CD4-positive, alpha-beta T cell treated with Interleukin-4 for 1 hour (primary cell): ENCODE measurements around the gene PEX1.
"Not testable (repeated sequence)": the region's sequence is repeated elsewhere in the genome, so short reads cannot be mapped to it uniquely, and the experiment has no call there.

Experiments
- DNase-seq, 2 donors: peaks; one replicate each; pipeline ENCODE4 v3.0.0-alpha.2; 2020 to 2022

The PEX1 gene

DNA sequence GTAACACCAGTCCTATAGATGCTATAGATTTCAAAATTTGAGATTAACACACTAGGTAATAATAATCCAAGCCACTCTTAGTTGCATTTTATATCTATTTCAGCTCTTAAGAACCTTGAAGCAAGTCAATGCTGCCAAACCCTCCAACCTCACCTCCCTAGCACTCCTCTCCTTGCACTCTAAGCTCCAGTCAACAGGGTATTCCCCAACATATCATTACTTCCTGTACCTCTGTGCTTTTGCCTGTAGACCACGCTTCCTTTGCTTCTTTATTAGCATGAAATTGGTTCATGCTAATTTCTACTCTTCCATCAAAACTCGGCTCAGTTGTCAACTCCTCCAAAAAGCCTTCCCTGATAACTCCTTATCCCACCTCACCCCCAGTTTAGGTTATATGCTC is 24.6 kb downstream of the PEX1 start:
- no peak for DNase-seq

- no peak for DNase-seq
Observed at GRCh38 chr7:92498557-92498956, 29.8 kb downstream of the PEX1 start.

- DNase-seq = no peak
Observed at GRCh38 chr7:92496876-92497275, 31.4 kb downstream of the PEX1 start.

GRCh38 chr7:92489634-92490033 is 38.7 kb downstream of the PEX1 start:
- no peak for DNase-seq

DNA sequence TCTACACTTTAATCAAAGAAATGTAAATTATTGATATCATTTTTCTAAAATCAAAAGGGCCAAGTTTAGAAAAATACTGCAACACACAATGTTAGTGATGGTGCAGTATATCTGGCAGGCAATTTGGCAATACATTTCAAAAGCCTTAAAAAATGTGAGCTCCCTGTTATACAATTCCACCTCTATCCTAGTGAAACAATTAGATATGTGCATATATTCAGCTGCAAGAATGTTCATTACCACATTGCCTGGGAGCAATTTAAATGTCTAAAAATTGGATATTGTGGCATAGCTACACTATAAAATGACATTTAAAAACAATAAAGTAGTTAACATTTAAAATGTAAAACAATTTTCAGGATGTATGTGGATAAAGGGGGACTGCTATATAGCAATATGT is 40.5 kb downstream of the PEX1 start:
- DNase-seq = no peak

DNA sequence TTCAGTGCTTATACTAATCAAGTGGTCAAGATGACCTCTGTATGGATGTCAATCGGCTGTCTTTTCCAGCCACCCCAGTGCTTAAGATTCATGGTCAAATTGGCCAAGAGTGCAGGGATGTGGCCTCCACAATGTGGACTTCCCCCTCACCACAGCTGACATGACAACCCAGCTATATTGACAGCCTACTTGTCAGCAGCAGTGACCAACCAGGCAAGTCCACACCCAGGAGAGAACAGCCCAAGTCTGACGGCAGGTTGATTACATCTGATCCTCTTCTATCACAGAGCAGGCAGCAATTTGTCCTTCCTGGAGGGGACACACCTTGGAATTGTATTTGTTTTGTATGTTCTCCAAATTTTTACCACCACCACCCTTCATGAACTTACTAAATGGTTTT is 42.3 kb downstream of the PEX1 start:
- DNase-seq = no peak

- DNase-seq = no peak
Observed at GRCh38 chr7:92485267-92485892, 42.9 kb downstream of the PEX1 start.

DNA sequence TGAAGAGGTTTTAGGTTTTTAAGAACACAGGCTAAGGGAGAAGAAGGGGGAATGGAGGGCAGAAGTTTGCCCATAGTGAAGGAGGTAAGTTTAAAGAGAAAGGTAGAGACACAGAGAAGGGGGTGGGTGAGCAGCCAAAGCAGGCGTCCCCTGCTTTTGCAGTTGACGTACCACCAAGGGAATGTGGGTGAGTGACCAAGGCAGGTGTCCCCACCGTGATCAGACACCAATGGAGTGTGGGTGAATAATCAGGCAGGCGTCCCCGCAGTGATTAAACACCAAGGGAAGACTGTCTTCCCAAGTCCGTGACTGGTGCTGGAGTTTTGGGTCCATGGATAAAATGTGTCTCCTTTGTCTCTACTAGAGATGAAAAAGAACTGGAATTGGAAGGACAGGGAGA is 44.1 kb downstream of the PEX1 start:
- not testable (repeated sequence) for DNase-seq

- not testable (repeated sequence) for DNase-seq
Observed at GRCh38 chr7:92483624-92484023, 44.7 kb downstream of the PEX1 start.

DNA sequence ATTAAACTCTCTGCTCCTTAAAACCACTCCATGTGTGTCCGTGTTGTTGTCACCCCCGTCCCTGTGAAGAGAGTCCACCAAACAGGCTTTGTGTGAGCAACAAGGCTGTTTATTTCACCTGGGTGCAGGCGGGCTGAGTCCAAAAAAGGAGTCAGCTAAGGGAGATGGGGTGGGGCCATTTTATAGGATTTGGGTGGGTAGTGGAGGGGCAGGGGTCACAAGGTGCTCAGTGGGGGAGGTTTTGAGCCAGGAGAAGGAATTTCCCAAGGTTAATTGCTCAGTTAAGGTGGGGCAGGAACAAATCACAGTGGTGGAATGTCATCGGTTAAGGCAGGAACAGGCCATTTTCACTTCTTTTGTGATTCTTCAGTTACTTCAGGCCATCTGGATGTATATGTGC is 49.2 kb downstream of the PEX1 start:
- DNase-seq = not testable (repeated sequence)

DNA sequence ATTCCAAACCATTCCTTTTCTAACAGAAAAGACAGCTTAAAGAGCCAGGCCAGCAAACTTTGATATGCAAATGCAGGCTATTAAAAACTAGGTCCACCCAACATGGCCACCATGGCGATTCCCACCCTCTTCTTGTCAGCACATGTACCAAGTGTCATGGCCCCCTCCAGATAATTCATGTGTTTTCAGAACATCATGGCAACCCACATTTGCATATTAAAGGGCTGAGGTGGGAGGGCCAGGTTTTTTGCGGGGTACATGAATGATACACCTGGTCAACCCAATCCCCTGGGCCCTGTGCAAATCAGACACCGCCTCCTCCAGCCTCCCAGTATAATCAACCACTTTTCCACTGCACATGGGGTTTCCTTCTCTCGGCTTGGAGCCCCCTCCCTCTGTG is 49.6 kb downstream of the PEX1 start:
- no peak for DNase-seq

- DNase-seq = no peak
Observed at GRCh38 chr7:92478095-92478494, 50.2 kb downstream of the PEX1 start.

- not testable (repeated sequence) for DNase-seq
Observed at GRCh38 chr7:92477681-92478080, 50.6 kb downstream of the PEX1 start, which contains the start of gene ERVW-1. ERVW-1 (minus strand) TSS chr7:92477946; CDS start chr7:92470381, 7,565 bp downstream.

GRCh38 chr7:92475851-92476590 is 52.3 kb downstream of the PEX1 start:
- DNase-seq = not testable (repeated sequence)

- not testable (repeated sequence) for DNase-seq
Observed at GRCh38 chr7:92475261-92475770, 53.0 kb downstream of the PEX1 start.

DNA sequence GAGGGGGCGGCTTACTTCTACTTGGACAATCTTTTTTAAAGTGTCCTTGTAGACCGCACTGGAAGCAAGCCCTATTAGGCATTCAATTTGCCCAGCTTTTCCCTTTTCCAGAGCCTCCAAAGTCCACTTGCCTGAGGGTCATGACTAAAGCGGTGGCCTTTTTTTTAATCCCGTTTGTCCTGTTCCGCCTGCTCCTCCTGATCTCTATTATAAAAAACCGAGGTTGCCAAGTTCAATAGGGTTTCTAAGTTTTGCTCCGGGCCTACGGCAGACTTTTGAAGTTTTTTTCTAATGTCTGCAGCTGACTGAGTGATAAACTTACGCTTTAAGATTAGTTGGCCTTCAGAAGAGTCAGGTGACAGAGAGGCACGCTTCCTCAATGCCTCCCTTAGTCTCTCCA is 54.3 kb downstream of the PEX1 start:
- not testable (repeated sequence) for DNase-seq

DNA sequence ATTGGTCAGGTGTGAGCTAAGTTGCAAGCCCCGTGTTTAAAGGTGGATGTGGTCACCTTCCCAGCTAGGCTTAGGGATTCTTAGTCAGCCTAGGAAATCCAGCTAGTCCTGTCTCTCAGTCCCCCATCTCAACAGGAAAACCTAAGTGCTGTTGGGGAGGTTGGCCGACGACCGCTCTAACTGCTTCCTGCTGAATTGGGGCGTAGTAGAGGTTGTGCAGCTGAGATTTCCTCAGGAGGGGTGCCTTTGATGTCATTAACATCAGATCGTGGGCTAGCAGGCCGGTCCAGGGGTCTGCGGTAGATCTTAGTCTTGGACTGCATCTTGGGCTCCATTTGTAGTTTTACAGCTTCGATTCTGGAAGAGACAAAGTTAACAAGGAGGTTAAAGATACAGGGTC is 59.7 kb downstream of the PEX1 start:
- DNase-seq = not testable (repeated sequence)

DNA sequence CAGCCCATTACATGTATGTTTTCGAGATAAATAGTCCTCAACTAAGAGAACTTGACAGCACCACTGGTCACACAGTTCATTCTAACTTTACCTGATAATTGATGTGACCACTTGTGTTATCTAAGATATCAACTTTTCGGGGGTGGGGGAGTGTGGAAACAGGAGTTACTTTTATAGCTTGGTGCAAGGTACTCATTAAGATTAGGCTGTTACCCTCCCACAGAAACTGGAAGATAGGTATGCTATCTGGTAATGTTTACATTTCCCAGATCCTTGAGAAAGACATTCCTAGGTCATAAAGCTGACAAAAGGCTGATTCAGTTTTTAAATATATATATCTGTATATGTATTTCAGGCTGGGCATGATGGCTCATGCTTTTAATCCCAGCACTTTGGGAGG is 61.6 kb downstream of the PEX1 start:
- DNase-seq = no peak

GRCh38 chr7:92464515-92464914 is 63.8 kb downstream of the PEX1 start:
- DNase-seq = no peak

DNA sequence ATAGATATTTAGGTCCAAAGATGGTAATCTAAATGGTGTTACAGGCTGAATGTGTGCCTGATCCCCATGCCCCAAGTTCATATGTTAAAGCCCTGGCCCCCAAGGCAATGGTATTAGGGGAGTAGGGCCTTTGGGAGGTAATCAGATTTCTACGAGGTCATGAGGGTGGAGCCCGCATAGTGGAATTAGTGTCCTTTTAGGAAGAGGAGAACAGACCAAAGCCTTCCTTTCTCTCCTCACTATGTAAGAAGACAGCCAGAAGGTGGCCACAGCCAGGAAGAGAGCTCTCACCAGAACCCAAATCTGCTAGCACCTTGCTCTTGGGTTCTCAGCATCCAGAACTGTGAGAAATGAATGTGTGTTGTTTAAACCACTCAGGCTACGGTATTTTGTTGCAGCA is 65.8 kb downstream of the PEX1 start:
- no peak for DNase-seq

DNA sequence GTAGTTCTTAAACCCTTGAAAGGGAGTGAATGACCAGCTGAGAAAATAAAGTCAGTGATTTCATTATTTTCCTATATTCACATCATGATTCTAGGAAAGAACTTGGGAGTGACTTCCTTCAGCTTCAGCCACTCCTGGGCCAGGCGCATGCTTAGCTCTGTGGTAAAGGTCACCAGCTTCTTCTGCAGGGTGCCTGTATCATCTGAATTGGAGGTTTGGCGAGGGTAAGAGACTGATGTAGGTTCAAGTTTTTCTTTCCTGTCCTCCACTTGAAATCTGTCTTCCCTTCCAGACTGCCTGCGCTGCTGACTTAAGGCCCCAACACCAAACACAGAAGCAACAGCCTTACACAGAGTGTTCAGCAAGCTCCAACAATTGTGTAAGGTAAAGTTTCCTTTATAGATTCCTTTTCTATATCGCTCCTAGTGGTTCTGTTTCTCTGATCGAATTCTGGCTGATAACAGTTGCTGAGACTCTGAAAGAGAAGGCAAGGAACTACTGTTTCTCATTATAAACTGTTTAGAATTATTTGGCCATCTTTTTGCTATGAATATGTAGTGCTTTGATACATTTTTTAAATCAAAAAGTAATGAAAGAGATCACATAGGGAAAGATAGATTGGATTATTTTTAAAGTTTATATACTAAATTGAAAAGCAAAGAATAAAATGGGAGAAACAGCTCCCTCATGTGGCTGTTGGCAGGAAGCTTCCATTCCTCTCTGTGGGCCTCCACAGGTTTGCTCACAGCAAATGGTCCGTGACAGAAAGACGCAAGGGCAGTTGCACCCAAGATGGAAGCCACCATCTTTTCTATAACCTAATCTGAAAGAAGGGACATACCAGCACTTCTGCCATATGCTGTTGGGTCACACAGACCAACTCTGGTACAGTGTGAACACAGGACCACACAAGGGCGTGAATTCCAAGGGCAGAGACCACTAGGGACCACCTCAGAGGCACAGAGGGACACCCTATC is 67.0 kb downstream of the PEX1 start:
- peak; percentile 22 to 49 for DNase-seq

DNA sequence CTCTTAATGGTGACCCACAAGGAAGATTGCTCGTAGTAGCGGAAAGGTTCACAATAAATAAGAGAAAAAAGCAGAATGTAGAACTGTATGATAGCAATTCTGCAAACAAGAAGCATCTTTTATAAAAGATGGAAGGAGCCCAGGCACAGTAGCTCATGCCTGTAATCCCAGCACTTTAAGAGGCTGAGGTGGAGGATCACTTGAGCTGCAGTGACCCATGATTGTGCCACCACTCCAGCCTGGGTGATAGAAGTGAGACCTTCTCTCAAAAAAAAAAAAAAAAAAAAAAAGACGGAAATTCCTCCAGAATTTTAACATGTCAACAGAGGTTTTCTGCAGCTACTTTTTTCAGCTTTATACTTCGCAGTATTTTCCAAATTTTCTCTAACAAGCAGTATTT is 67.8 kb downstream of the PEX1 start:
- no peak for DNase-seq

GRCh38 chr7:92460109-92460508 is 68.2 kb downstream of the PEX1 start:
- DNase-seq = no peak
